Uterus (tissue), 2 donors: ENCODE measurements around the gene TMEM184B.

Experiments used
- POLR2A ChIP-seq, 2 donors: fragments of 450-650 bp; IDR thresholded peaks; one replicate each; pipeline ENCODE4 v1.6.1; 2016; ENCODE audit warnings: antibody characterized with exemption in 2 of 2, mild to moderate bottlenecking in 1 of 2, moderate library complexity in 1 of 2
- TF ChIP-seq, protein P1 (sequence below), 4 experiments: fragments of 200-600 bp in 2 of 4; fragments of 450-650 bp in 2 of 4; sonication (generic) in 2 of 4; IDR thresholded peaks; one replicate each; pipeline ENCODE4 v1.5.1; 2016 to 2019; ENCODE audit warnings: antibody characterized with exemption in 4 of 4, mild to moderate bottlenecking in 2 of 4, moderate library complexity in 1 of 4

GRCh38 chr22:38191055-38191454 lies 81.8 kb downstream of the TMEM184B start:
- no peak for TF ChIP-seq POLR2A (IDR thresholded peaks at IDR 0.05)
- TF ChIP-seq, protein P1, sequence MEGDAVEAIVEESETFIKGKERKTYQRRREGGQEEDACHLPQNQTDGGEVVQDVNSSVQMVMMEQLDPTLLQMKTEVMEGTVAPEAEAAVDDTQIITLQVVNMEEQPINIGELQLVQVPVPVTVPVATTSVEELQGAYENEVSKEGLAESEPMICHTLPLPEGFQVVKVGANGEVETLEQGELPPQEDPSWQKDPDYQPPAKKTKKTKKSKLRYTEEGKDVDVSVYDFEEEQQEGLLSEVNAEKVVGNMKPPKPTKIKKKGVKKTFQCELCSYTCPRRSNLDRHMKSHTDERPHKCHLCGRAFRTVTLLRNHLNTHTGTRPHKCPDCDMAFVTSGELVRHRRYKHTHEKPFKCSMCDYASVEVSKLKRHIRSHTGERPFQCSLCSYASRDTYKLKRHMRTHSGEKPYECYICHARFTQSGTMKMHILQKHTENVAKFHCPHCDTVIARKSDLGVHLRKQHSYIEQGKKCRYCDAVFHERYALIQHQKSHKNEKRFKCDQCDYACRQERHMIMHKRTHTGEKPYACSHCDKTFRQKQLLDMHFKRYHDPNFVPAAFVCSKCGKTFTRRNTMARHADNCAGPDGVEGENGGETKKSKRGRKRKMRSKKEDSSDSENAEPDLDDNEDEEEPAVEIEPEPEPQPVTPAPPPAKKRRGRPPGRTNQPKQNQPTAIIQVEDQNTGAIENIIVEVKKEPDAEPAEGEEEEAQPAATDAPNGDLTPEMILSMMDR (IDR thresholded peaks at IDR 0.05), result no peak
